ENCODE data around the gene IGSF8.

Gene IGSF8

GRCh38 chr1:160046494-160047110 is 51.8 kb downstream of the IGSF8 start (continued):
- TF ChIP-seq ZNF768 (tag by site-specific recombination; IDR thresholded peaks at IDR 0.05) (peak; percentile 81), ZNF600 (tag by site-specific recombination; IDR thresholded peaks at IDR 0.05) (no peak), ZNF423 (tag by site-specific recombination; IDR thresholded peaks at IDR 0.05) (no peak), ZNF596 (tag by site-specific recombination; IDR thresholded peaks at IDR 0.05) (no peak), ZNF350 (tag by site-specific recombination; IDR thresholded peaks at IDR 0.05) (no peak), KLF9 (tag by site-specific recombination; IDR thresholded peaks at IDR 0.05; ENCODE audit: low read depth) (no peak), ZNF510 (tag by site-specific recombination; IDR thresholded peaks at IDR 0.05; ENCODE audit: insufficient replicate concordance) (no peak), MEIS1 (CRISPR knock-in tag; IDR thresholded peaks at IDR 0.05; ENCODE audit: borderline replicate concordance) (no peak), RBAK (tag by site-specific recombination; IDR thresholded peaks at IDR 0.05) (no peak), ZNF624 (tag by site-specific recombination; IDR thresholded peaks at IDR 0.05) (no peak)
- TF ChIP-seq, protein P1, sequence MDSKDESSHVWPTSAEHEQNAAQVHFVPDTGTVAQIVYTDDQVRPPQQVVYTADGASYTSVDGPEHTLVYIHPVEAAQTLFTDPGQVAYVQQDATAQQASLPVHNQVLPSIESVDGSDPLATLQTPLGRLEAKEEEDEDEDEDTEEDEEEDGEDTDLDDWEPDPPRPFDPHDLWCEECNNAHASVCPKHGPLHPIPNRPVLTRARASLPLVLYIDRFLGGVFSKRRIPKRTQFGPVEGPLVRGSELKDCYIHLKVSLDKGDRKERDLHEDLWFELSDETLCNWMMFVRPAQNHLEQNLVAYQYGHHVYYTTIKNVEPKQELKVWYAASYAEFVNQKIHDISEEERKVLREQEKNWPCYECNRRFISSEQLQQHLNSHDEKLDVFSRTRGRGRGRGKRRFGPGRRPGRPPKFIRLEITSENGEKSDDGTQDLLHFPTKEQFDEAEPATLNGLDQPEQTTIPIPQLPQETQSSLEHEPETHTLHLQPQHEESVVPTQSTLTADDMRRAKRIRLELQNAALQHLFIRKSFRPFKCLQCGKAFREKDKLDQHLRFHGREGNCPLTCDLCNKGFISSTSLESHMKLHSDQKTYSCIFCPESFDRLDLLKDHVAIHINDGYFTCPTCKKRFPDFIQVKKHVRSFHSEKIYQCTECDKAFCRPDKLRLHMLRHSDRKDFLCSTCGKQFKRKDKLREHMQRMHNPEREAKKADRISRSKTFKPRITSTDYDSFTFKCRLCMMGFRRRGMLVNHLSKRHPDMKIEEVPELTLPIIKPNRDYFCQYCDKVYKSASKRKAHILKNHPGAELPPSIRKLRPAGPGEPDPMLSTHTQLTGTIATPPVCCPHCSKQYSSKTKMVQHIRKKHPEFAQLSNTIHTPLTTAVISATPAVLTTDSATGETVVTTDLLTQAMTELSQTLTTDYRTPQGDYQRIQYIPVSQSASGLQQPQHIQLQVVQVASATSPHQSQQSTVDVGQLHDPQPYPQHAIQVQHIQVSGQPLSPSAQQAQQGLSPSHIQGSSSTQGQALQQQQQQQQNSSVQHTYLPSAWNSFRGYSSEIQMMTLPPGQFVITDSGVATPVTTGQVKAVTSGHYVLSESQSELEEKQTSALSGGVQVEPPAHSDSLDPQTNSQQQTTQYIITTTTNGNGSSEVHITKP (tag by site-specific recombination; IDR thresholded peaks at IDR 0.05), result no peak

GRCh38 chr1:160045653-160046052 is 52.8 kb downstream of the IGSF8 start:
- Histone ChIP-seq H3K27ac (ENCODE audit: extremely low read depth, low read depth, low read length) (no peak overlapping the region), H3K9me3 (ENCODE audit: control insufficient read depth, insufficient read depth, low read depth, low read length) (no peaks in the 10 kb centered on the region), H3K36me3 (ENCODE audit: control insufficient read depth in 2 of 2, insufficient read depth in 1 of 2, low read length in 2 of 2) (no peaks in the 10 kb centered on the region), H3K4me1 (ENCODE audit: control insufficient read depth, insufficient read depth, low read length) (no peaks in the 10 kb centered on the region), H3K4me3 (ENCODE audit: low read depth, low read length) (no peak overlapping the region)
- ChIA-PET CTCF (interaction anchor here (0.6 to 25.0 kb wide), 25 partner anchors 8 to 573 kb away, joined by 3 to 541 read pairs (median 6); partner anchors contain the start of genes IGSF8, KCNJ9 and PIGM), POLR2A (no interaction called here)
- TF ChIP-seq ZNF426 (tag by site-specific recombination; IDR thresholded peaks at IDR 0.05), result no peak

GRCh38 chr1:160043543-160043942 is 54.9 kb downstream of the IGSF8 start:
- Histone ChIP-seq H3K9me3 (ENCODE audit: control insufficient read depth, insufficient read depth, low read depth, low read length) (no peaks in the 10 kb centered on the region), H3K27ac (ENCODE audit: extremely low read depth, low read depth, low read length) (no peak overlapping the region), H3K36me3 (ENCODE audit: control insufficient read depth in 2 of 2, insufficient read depth in 1 of 2, low read length in 2 of 2) (no peaks in the 10 kb centered on the region), H3K4me1 (ENCODE audit: control insufficient read depth, insufficient read depth, low read length) (no peaks in the 10 kb centered on the region), H3K4me3 (ENCODE audit: low read depth, low read length) (no peak overlapping the region)
- ChIA-PET POLR2A (no interaction called here), CTCF (interaction anchor here (0.6 to 25.0 kb wide), 6 partner anchors 11 to 921 kb away, joined by 3 to 541 read pairs (median 3); partner anchors contain the start of gene KCNJ9)
- TF ChIP-seq ZNF140 (tag by site-specific recombination; IDR thresholded peaks at IDR 0.05) (no peak), ZFP3 (tag by site-specific recombination; IDR thresholded peaks at IDR 0.05; ENCODE audit: low read depth) (no peak), ZBTB10 (tag by site-specific recombination; IDR thresholded peaks at IDR 0.05) (no peak)
- TF ChIP-seq, protein P1 (tag by site-specific recombination; IDR thresholded peaks at IDR 0.05), result peak; percentile 90
